ENCODE results near the gene CMTR1. TPM values are rescaled to one million over a fixed set of nuclear protein-coding genes. Genes with fewer than 3 reads are reported as not detected.

CMTR1 gene
- total and polyA plus RNA-seq, 2 of the 13 experiments (the other 11 are each of a cell fraction or from before 2014, with no cell fraction given): 19.7 to 55.2 TPM

- DNase-seq (ENCODE audit: low spot score): no peak
- CTCF ChIA-PET (ENCODE audit: low intra/inter-chr PET ratio, low total read pairs): no interaction called here
- TF ChIP-seq RARG (CRISPR knock-in tag; IDR thresholded peaks at IDR 0.05; ENCODE audit: low read depth) (no peak), RXRB (CRISPR knock-in tag; IDR thresholded peaks at IDR 0.05; ENCODE audit: borderline replicate concordance) (no peak)
- peaks cover 36% of the 10 kb centered on the region for H3K4me1 ChIP-seq (ENCODE audit: insufficient read depth, low read length)
- H3K36me3 ChIP-seq (replicated peaks in 1 of 2; ENCODE audit: control insufficient read depth in 1 of 2, insufficient read depth in 2 of 2, low read length in 2 of 2): no peaks in the 10 kb centered on the region
- in situ Hi-C loops (cut with HindIII; ENCODE audit: extremely low pct_ligation_motif_present, low pct_unique_long_range_greater_than_20kb) (no loop called here), intact Hi-C loops (cut with micrococcal nuclease; ENCODE audit: unreplicated experiment) (no loop called here)
- H2AFZ ChIP-seq (ENCODE audit: low read length): no peak overlapping the region
- whole genome bisulfite sequencing (ENCODE audit: low lambda C conversion rate): 19% methylated on average over 7 of the region's 7 CpGs
- no peaks in the 10 kb centered on the region for H3K9me3 ChIP-seq (ENCODE audit: low read length)
- H3K27me3 ChIP-seq (ENCODE audit: control insufficient read depth in 1 of 2, insufficient read depth in 2 of 2, low read length in 2 of 2): peaks cover 0 to 3% of the 10 kb centered on the region in 2 experiments; a peak in 1 of 5 replicates
- FAIRE-seq: no peak
- POLR2A ChIA-PET: no interaction called here
- no peak overlapping the region for H3K9ac ChIP-seq (ENCODE audit: insufficient read depth, low read depth, low read length)
- H3K27ac ChIP-seq (ENCODE audit: extremely low read length, insufficient read depth, low read length): no peak overlapping the region
- no TSS peak for BruUV-seq (replicated peaks)
- H3K4me3 ChIP-seq (replicated peaks in 1 of 3; ENCODE audit: insufficient read depth in 1 of 3, low read depth in 2 of 3, low read length in 3 of 3): no peak overlapping the region
- no peak overlapping the region for H3K4me2 ChIP-seq (ENCODE audit: low read depth, low read length)
- peaks cover 5% of the 10 kb centered on the region for H3K79me2 ChIP-seq (ENCODE audit: insufficient read depth, low read length)
- no peaks in the 10 kb centered on the region for H4K20me1 ChIP-seq (ENCODE audit: insufficient read depth, low read length)
- ATAC-seq: no peak
Measured at GRCh38 chr6:37502703-37503291, 69.8 kb downstream of the CMTR1 start.

- DNase-seq (ENCODE audit: low spot score) (no peak), ATAC-seq (no peak), FAIRE-seq (no peak)
- Histone ChIP-seq H3K79me2 (ENCODE audit: insufficient read depth, low read length) (peaks cover 5% of the 10 kb centered on the region), H3K4me3 (replicated peaks in 1 of 3; ENCODE audit: insufficient read depth in 1 of 3, low read depth in 2 of 3, low read length in 3 of 3) (no peak overlapping the region), H4K20me1 (ENCODE audit: insufficient read depth, low read length) (no peaks in the 10 kb centered on the region), H3K27ac (ENCODE audit: extremely low read length, insufficient read depth, low read length) (no peak overlapping the region), H3K9ac (ENCODE audit: insufficient read depth, low read depth, low read length) (no peak overlapping the region), H3K4me2 (ENCODE audit: low read depth, low read length) (no peak overlapping the region), H3K4me1 (ENCODE audit: insufficient read depth, low read length) (peaks cover 35% of the 10 kb centered on the region), H3K27me3 (ENCODE audit: control insufficient read depth in 1 of 2, insufficient read depth in 2 of 2, low read length in 2 of 2) (peaks cover 0 to 3% of the 10 kb centered on the region in 2 experiments; a peak in 1 of 5 replicates), H2AFZ (ENCODE audit: low read length) (no peak overlapping the region), H3K9me3 (ENCODE audit: low read length) (no peaks in the 10 kb centered on the region), H3K36me3 (replicated peaks in 1 of 2; ENCODE audit: control insufficient read depth in 1 of 2, insufficient read depth in 2 of 2, low read length in 2 of 2) (no peaks in the 10 kb centered on the region)
- in situ Hi-C loops (cut with HindIII; ENCODE audit: extremely low pct_ligation_motif_present, low pct_unique_long_range_greater_than_20kb) (no loop called here), intact Hi-C loops (cut with micrococcal nuclease; ENCODE audit: unreplicated experiment) (no loop called here)
- BruUV-seq (replicated peaks): no TSS peak
- POLR2A ChIA-PET: no interaction called here
- CTCF ChIA-PET (ENCODE audit: low intra/inter-chr PET ratio, low total read pairs): no interaction called here
- 31% methylated on average over 7 of the region's 7 CpGs for WGBS (ENCODE audit: low lambda C conversion rate)
- TF ChIP-seq ZNF468 (CRISPR knock-in tag; IDR thresholded peaks at IDR 0.05) (no peak), CREM (IDR thresholded peaks at IDR 0.05) (no peak), CREM (CRISPR knock-in tag; IDR thresholded peaks at IDR 0.05) (no peak), PRDM10 (CRISPR knock-in tag; IDR thresholded peaks at IDR 0.05; ENCODE audit: low read depth) (no peak), ZBTB34 (CRISPR knock-in tag; IDR thresholded peaks at IDR 0.05) (no peak)
Measured at GRCh38 chr6:37503309-37503965, 70.4 kb downstream of the CMTR1 start.

All from HepG2 (cell line).